Panc1 (cell line): Measurements from ENCODE around the gene PRRT1B.

Experiments used
- POLR2AphosphoS5 ChIP-seq: IDR thresholded peaks from 2 replicates; pipeline ENCODE4 v1.6.1; 2012; ENCODE audit warnings: mild to moderate bottlenecking, low read depth, low read length, moderate library complexity
- SIN3A ChIP-seq: IDR thresholded peaks from 2 replicates; pipeline ENCODE4 v1.6.1; 2012; ENCODE audit warnings: low read depth, mild to moderate bottlenecking, low read length, moderate library complexity, borderline replicate concordance; ENCODE audit not compliant: insufficient read depth
- TCF7L2 ChIP-seq: IDR thresholded peaks from 2 replicates; pipeline ENCODE4 v1.6.1; 2011; ENCODE audit warnings: mild to moderate bottlenecking, low read depth, low read length, inconsistent platforms
- TF ChIP-seq, protein P1 (sequence below): fragments of 450-650 bp; IDR thresholded peaks from 2 replicates; pipeline ENCODE4 v1.5.1; 2017; ENCODE audit warnings: mild to moderate bottlenecking
- TF ChIP-seq, protein P2 (sequence below), 2 experiments: IDR thresholded peaks; 2 replicates each; pipeline ENCODE4 v1.6.1; 2011 to 2012; ENCODE audit warnings: low read depth in 2 of 2, control low read depth in 1 of 2, low read length in 1 of 2, mild to moderate bottlenecking in 1 of 2, moderate library complexity in 1 of 2; ENCODE audit not compliant: insufficient read depth in 1 of 2

GRCh38 chr9:131578021-131578420 is 32.7 kb downstream of the PRRT1B start:
- TF ChIP-seq, protein P1, sequence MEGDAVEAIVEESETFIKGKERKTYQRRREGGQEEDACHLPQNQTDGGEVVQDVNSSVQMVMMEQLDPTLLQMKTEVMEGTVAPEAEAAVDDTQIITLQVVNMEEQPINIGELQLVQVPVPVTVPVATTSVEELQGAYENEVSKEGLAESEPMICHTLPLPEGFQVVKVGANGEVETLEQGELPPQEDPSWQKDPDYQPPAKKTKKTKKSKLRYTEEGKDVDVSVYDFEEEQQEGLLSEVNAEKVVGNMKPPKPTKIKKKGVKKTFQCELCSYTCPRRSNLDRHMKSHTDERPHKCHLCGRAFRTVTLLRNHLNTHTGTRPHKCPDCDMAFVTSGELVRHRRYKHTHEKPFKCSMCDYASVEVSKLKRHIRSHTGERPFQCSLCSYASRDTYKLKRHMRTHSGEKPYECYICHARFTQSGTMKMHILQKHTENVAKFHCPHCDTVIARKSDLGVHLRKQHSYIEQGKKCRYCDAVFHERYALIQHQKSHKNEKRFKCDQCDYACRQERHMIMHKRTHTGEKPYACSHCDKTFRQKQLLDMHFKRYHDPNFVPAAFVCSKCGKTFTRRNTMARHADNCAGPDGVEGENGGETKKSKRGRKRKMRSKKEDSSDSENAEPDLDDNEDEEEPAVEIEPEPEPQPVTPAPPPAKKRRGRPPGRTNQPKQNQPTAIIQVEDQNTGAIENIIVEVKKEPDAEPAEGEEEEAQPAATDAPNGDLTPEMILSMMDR = no peak
- TF ChIP-seq POLR2AphosphoS5 (no peak), SIN3A (no peak), TCF7L2 (no peak)
- TF ChIP-seq, protein P2, sequence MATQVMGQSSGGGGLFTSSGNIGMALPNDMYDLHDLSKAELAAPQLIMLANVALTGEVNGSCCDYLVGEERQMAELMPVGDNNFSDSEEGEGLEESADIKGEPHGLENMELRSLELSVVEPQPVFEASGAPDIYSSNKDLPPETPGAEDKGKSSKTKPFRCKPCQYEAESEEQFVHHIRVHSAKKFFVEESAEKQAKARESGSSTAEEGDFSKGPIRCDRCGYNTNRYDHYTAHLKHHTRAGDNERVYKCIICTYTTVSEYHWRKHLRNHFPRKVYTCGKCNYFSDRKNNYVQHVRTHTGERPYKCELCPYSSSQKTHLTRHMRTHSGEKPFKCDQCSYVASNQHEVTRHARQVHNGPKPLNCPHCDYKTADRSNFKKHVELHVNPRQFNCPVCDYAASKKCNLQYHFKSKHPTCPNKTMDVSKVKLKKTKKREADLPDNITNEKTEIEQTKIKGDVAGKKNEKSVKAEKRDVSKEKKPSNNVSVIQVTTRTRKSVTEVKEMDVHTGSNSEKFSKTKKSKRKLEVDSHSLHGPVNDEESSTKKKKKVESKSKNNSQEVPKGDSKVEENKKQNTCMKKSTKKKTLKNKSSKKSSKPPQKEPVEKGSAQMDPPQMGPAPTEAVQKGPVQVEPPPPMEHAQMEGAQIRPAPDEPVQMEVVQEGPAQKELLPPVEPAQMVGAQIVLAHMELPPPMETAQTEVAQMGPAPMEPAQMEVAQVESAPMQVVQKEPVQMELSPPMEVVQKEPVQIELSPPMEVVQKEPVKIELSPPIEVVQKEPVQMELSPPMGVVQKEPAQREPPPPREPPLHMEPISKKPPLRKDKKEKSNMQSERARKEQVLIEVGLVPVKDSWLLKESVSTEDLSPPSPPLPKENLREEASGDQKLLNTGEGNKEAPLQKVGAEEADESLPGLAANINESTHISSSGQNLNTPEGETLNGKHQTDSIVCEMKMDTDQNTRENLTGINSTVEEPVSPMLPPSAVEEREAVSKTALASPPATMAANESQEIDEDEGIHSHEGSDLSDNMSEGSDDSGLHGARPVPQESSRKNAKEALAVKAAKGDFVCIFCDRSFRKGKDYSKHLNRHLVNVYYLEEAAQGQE (IDR thresholded peaks at IDR 0.05; ENCODE audit: insufficient read depth in 1 of 2, low read depth in 2 of 2, low read length in 1 of 2) = no peak
